ENCODE data around the gene KLHL6. TPM values are rescaled to one million over a fixed set of nuclear protein-coding genes. Genes with fewer than 3 reads are reported as not detected.

The KLHL6 gene
- total and polyA plus RNA-seq, 10 of the 15 experiments (the other 5 are each of a cell fraction or from before 2014, with no cell fraction given), result 4.0 to 91.8 (median 24.4) TPM

DNA sequence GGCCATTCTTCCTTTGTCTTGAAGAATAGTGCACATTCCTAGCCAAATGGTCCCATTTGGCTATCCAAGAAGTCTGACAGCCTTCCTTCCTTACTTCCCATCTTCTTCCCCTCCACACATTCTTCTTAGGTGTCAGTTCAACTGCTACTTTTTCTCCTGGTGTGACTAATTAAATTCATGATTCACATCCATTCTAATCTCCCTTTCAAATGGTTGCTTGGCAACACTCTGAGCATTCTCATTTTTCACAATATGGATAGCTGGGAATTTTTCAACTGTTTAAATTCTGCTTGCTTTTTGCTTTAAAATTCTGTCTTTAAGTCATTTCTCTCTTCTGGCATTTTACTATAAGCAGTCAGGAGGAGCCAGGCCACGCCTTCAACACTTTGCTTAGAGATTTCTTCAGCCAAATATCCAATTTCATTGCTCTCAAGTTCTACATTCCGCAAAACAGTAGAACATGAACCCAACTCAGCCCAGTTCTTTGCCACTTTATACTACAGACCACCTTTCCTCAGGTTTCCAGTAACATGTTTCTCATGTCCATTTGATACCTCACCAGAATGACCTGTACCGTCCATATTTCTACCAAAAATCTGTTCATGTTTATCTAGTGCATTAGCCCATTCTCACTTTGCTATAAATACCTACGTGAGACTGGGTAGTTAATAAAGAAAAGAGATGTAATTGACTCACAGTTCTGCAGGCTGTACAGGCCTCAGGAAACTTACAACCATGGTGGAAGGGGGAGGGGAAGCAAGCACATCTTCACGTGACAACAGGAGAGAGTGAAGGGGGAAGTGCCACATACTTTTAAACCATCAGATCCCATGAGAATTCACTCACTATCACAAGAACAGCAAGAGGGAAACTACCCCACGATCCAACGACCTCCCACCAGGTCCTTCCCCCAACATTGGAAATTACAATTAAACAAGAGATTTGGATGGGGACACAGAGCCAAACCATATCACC, 95.1 kb downstream of the KLHL6 start:
- no peak overlapping the region for H2AFZ ChIP-seq (ENCODE audit: control insufficient read depth, low read depth, low read length)
- H3K9me3 ChIP-seq (replicated peaks; ENCODE audit: control insufficient read depth, insufficient read depth, low read length), result no peaks in the 10 kb centered on the region
- H3K27me3 ChIP-seq (replicated peaks in 1 of 2; ENCODE audit: control insufficient read depth in 2 of 2, insufficient read depth in 2 of 2, low read length in 1 of 2), result no peaks in the 10 kb centered on the region
- RAD21 ChIA-PET (ENCODE audit: unreplicated experiment), result no interaction called here
- H3K4me1 ChIP-seq (ENCODE audit: control insufficient read depth, insufficient read depth, low read length), result no peaks in the 10 kb centered on the region
- TF ChIP-seq, protein P1, sequence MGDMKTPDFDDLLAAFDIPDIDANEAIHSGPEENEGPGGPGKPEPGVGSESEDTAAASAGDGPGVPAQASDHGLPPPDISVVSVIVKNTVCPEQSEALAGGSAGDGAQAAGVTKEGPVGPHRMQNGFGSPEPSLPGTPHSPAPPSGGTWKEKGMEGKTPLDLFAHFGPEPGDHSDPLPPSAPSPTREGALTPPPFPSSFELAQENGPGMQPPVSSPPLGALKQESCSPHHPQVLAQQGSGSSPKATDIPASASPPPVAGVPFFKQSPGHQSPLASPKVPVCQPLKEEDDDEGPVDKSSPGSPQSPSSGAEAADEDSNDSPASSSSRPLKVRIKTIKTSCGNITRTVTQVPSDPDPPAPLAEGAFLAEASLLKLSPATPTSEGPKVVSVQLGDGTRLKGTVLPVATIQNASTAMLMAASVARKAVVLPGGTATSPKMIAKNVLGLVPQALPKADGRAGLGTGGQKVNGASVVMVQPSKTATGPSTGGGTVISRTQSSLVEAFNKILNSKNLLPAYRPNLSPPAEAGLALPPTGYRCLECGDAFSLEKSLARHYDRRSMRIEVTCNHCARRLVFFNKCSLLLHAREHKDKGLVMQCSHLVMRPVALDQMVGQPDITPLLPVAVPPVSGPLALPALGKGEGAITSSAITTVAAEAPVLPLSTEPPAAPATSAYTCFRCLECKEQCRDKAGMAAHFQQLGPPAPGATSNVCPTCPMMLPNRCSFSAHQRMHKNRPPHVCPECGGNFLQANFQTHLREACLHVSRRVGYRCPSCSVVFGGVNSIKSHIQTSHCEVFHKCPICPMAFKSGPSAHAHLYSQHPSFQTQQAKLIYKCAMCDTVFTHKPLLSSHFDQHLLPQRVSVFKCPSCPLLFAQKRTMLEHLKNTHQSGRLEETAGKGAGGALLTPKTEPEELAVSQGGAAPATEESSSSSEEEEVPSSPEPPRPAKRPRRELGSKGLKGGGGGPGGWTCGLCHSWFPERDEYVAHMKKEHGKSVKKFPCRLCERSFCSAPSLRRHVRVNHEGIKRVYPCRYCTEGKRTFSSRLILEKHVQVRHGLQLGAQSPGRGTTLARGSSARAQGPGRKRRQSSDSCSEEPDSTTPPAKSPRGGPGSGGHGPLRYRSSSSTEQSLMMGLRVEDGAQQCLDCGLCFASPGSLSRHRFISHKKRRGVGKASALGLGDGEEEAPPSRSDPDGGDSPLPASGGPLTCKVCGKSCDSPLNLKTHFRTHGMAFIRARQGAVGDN (IDR thresholded peaks at IDR 0.05), result no peak
- TF ChIP-seq BHLHE40 (IDR thresholded peaks at IDR 0.05; ENCODE audit: borderline replicate concordance in 1 of 2, low read depth in 2 of 2, low read length in 1 of 2) (peak in 1 of 2 experiments; percentile 63; a peak in 2 of 4 replicates), BMI1 (IDR thresholded peaks at IDR 0.05; ENCODE audit: borderline replicate concordance) (no peak), RCOR1 (conservative IDR thresholded peaks at IDR 0.05; ENCODE audit: low read depth, low read length) (no peak)
- CTCF ChIA-PET, result interaction anchor here (0.6 kb wide), 1 partner anchor 307 kb away, joined by 3 read pairs; no protein-coding TSS in a partner anchor
- H3K36me3 ChIP-seq (ENCODE audit: control insufficient read depth in 2 of 2, insufficient read depth in 2 of 2, low read length in 1 of 2), result no peaks in the 10 kb centered on the region
- H4K20me1 ChIP-seq (ENCODE audit: control insufficient read depth, insufficient read depth), result no peaks in the 10 kb centered on the region
- SMC1A ChIA-PET (ENCODE audit: uncharacterized antibody, unreplicated experiment), result no interaction called here
- POLR2A ChIA-PET, result no interaction called here
- no peak overlapping the region for H3K9ac ChIP-seq (ENCODE audit: control insufficient read depth, insufficient read depth, low read length)
- intact Hi-C loops (cut with micrococcal nuclease; ENCODE audit: unreplicated experiment) (no loop called here), in situ Hi-C loops (cut with MboI) (no loop called here)
- no peak overlapping the region for H3K27ac ChIP-seq (ENCODE audit: control insufficient read depth, insufficient read depth)
- ATAC-seq, result no peak; the same call in 2 of the 3 replicates
- H3K79me2 ChIP-seq (ENCODE audit: control insufficient read depth, insufficient read depth, low read length), result no peaks in the 10 kb centered on the region
- no peak overlapping the region for H3K4me3 ChIP-seq
- DNase-seq (ENCODE audit: low read depth, low spot score), result no peak
- no TSS peak for BruUV-seq (replicated peaks)
- WGBS (ENCODE audit: insufficient coverage, insufficient replicate concordance, low lambda C conversion rate, missing lambda C conversion rate), result 21% methylated on average over 7 of the region's 7 CpGs
- no peak overlapping the region for H3K4me2 ChIP-seq (ENCODE audit: control insufficient read depth, insufficient read depth)
- no peak for FAIRE-seq
